Activated CD4-positive, alpha-beta memory T cell treated with anti-CD3 and anti-CD28 coated beads, Interleukin-2, amount 10 ng/mL, durations not matched to agents 7 days and 5 days (primary cell): ENCODE measurements around the gene ANXA3. TPM values are rescaled to one million over a fixed set of nuclear protein-coding genes. Genes with fewer than 3 reads are reported as not detected.

ENCODE experiments used
- CTCF ChIA-PET: fragments of 350-600 bp; sonication (Branson Sonifier 250); formaldehyde crosslinking; loops from one replicate; lab custom pipeline; 2021; ENCODE audit warnings: antibody characterized with exemption, inconsistent platforms; lab: Charles Lee
- POLR2A ChIA-PET: fragments of 350-600 bp; sonication (Branson Sonifier 250); formaldehyde crosslinking; loops from one replicate; lab custom pipeline; 2021; ENCODE audit warnings: antibody characterized with exemption; lab: Charles Lee
- DNase-seq: peaks from one replicate; pipeline ENCODE4 v3.0.0-alpha.2; 2020
- H3K27ac Mint-ChIP-seq: one replicate; pipeline ENCODE4 v1.8.0; 2021; ENCODE audit warnings: mild to moderate bottlenecking, mixed read lengths
- H3K27me3 Mint-ChIP-seq: one replicate; pipeline ENCODE4 v1.8.0; 2021; ENCODE audit warnings: mixed read lengths
- H3K36me3 Mint-ChIP-seq: one replicate; pipeline ENCODE4 v1.8.0; 2021; ENCODE audit warnings: low read depth, mixed read lengths
- H3K4me1 Mint-ChIP-seq: one replicate; pipeline ENCODE4 v1.8.0; 2021; ENCODE audit warnings: mixed read lengths
- H3K4me3 Mint-ChIP-seq: one replicate; pipeline ENCODE4 v1.8.0; 2021; ENCODE audit warnings: mild to moderate bottlenecking, mixed read lengths
- H3K9me3 Mint-ChIP-seq: one replicate; pipeline ENCODE4 v1.8.0; 2021; ENCODE audit warnings: mixed read lengths
- total RNA-seq, 2 experiments: library from RNA; stranded (reverse); gene quantifications; one replicate each; pipeline ENCODE4 v1.2.3, GENCODE V29; 2021

ANXA3 gene
- total RNA-seq, 2 experiments from 2014 or later = 0.38 TPM

DNA sequence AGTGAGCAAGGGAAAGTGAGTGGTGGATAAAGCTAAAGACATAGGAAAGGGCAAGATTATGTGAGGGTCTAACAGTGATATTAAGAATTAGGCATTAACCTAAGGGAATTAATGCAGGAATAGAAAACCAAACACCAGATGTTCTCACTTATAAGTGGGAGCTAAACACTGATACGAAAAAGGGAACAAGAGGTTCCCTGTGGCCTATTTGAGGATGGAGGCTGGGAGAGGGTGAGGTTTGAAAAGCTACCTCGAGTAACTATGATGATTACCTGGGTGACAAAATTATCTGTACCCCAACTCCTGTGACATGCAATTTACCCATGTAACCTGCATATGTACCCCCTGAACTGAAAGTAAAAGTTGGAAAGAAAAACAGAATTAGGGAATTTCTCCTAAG is 79.0 kb downstream of the ANXA3 start:
- no peak for DNase-seq
- ChIA-PET POLR2A (no interaction called here), CTCF (no interaction called here)
- no peaks in the 10 kb centered on the region for H3K36me3 Mint-ChIP-seq
- H3K4me1 Mint-ChIP-seq = peaks cover 8% of the 10 kb centered on the region
- no peak overlapping the region for H3K4me3 Mint-ChIP-seq
- no peaks in the 10 kb centered on the region for H3K9me3 Mint-ChIP-seq
- H3K27me3 Mint-ChIP-seq = peaks cover 19% of the 10 kb centered on the region
- no peak overlapping the region for H3K27ac Mint-ChIP-seq

DNA sequence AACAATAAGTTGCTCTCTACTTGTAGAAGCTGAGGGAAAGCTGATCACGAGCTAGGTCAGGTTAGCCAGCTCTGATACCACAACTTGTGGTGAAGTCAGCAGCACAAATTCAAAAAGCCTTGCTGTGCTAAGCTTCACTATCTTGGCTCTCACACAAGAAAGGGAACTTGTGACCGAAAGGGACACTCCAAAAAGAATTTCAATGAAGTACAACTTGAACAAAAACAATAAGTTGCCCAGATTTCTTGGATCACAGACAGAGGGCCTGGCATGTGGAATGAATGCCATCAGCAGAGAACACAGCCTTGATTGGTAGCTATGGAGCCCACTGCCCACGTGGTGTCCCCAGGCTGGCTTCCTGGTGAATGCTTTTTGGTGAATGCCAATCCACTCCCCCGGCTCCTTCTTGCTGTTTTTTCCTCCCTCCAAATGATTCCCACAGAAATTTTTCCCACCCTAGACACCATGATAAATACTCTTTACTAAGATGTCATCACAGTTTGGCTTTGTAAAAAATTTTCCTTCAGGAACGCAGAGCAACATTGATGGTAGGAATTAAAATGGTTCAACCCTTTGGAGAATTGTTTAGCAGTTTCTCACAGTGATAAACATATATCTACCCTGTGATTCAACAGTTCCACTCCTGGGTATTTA is 82.6 kb downstream of the ANXA3 start:
- H3K4me1 Mint-ChIP-seq = peaks cover 14% of the 10 kb centered on the region
- CTCF ChIA-PET = no interaction called here
- H3K27me3 Mint-ChIP-seq = peaks cover 19% of the 10 kb centered on the region
- POLR2A ChIA-PET = no interaction called here
- H3K4me3 Mint-ChIP-seq = no peak overlapping the region
- no peak overlapping the region for H3K27ac Mint-ChIP-seq
- H3K9me3 Mint-ChIP-seq = no peaks in the 10 kb centered on the region
- H3K36me3 Mint-ChIP-seq = peaks cover 3% of the 10 kb centered on the region
- DNase-seq = no peak

- CTCF ChIA-PET = interaction anchor here (1.6 kb wide), 1 partner anchor 9 kb away, joined by 4 read pairs; no protein-coding TSS in a partner anchor
Measured at GRCh38 chr4:78638337-78639172, 87.0 kb downstream of the ANXA3 start.

GRCh38 chr4:78640714-78641113 is 89.1 kb downstream of the ANXA3 start:
- DNase-seq = no peak
- ChIA-PET CTCF (no interaction called here), POLR2A (no interaction called here)
- no peaks in the 10 kb centered on the region for H3K9me3 Mint-ChIP-seq
- peaks cover 3% of the 10 kb centered on the region for H3K36me3 Mint-ChIP-seq
- no peak overlapping the region for H3K27ac Mint-ChIP-seq
- no peak overlapping the region for H3K4me3 Mint-ChIP-seq
- no peaks in the 10 kb centered on the region for H3K27me3 Mint-ChIP-seq
- H3K4me1 Mint-ChIP-seq = peaks cover 41% of the 10 kb centered on the region

More at GRCh38 chr4:78638337-78639172, 87.0 kb downstream of the ANXA3 start:
- POLR2A ChIA-PET = interaction anchor here (0.6 kb wide), 1 partner anchor 10 kb away, joined by 4 read pairs; no protein-coding TSS in a partner anchor
- Mint-ChIP-seq H3K9me3 (no peaks in the 10 kb centered on the region), H3K27ac (peak overlapping the region; percentile 68), H3K4me1 (peaks cover 39% of the 10 kb centered on the region), H3K36me3 (peaks cover 3% of the 10 kb centered on the region), H3K27me3 (peaks cover 8% of the 10 kb centered on the region), H3K4me3 (peak overlapping the region; percentile 8)
- no peak for DNase-seq

- Mint-ChIP-seq H3K4me3 (no peak overlapping the region), H3K27ac (no peak overlapping the region), H3K36me3 (peaks cover 3% of the 10 kb centered on the region), H3K27me3 (peaks cover 2% of the 10 kb centered on the region), H3K4me1 (peaks cover 38% of the 10 kb centered on the region), H3K9me3 (no peaks in the 10 kb centered on the region)
- DNase-seq = no peak
- CTCF ChIA-PET = interaction anchor here (0.8 to 3.5 kb wide), 3 partner anchors 15 to 221 kb away, joined by 3 to 19 read pairs (median 3); no protein-coding TSS in a partner anchor
- POLR2A ChIA-PET = no interaction called here
Measured at GRCh38 chr4:78642934-78643333, 91.4 kb downstream of the ANXA3 start.

DNA sequence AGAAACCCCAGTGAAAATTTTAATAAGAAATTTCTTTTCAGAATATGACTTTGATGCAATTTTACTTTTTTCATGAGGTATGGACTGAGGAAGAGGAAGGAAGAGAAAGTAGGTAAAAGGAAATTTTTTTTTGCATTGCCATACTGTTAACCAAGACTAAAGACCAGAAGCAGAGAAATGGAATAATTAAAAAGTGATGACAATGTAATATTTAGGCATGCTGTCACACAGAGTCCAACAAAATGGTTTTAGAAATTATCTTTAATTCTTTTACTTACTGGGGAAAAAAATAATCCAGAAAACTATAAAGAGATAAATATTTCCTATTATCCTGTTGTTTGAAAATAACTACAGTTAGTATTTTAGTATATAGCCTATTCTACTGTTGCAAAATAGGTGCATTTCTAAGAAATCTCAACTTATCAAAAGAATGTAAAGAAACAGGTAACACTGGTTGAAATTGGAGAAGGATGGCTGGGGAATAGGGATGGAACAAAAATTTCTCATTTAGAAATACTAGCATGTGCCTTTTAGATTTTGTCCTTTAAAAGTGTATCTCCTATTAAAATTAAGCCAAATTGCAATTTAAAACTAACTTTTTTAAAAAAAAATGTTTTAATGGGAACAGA is 92.6 kb downstream of the ANXA3 start:
- POLR2A ChIA-PET = interaction anchor here (0.6 kb wide), 1 partner anchor 124 kb away, joined by 3 read pairs; no protein-coding TSS in a partner anchor
- Mint-ChIP-seq H3K4me3 (no peak overlapping the region), H3K27me3 (peaks cover 2% of the 10 kb centered on the region), H3K4me1 (peaks cover 27% of the 10 kb centered on the region), H3K9me3 (no peaks in the 10 kb centered on the region), H3K36me3 (no peaks in the 10 kb centered on the region), H3K27ac (no peak overlapping the region)
- DNase-seq = no peak
- CTCF ChIA-PET = interaction anchor here (0.6 to 3.5 kb wide), 9 partner anchors 9 to 258 kb away, joined by 3 to 19 read pairs (median 4); no protein-coding TSS in a partner anchor

DNA sequence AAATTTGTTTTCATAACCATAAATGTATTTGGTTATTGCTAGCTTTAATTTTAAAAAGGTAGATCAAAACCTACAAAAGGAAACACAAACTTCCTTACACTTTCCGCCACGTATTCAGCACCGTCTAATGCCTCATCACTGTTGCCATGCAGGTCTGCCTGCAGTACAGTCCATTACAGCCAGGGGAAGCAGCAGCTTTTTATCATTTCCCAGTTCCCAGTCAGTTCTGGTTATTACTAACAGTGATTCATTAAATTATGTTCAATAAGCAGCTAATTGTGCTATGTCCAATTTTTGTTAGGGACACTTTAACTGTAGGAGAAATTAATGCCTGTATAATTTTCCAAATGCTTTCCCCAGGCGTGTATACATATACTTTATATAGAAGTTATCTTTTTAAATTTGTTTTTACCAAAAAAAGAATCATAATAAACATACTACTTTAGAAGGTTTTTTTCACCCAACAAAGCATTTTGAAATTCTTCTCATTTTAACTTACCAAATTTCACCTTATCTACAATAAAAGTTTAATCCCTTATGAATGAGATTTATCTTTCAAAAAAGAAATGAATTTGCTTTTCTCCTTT is 93.3 kb downstream of the ANXA3 start:
- H3K4me1 Mint-ChIP-seq = peaks cover 22% of the 10 kb centered on the region
- no peak overlapping the region for H3K4me3 Mint-ChIP-seq
- DNase-seq = peak; percentile 57
- ChIA-PET CTCF (interaction anchor here (0.6 to 3.5 kb wide), 10 partner anchors 9 to 259 kb away, joined by 3 to 19 read pairs (median 4); no protein-coding TSS in a partner anchor), POLR2A (interaction anchor here (0.6 kb wide), 1 partner anchor 123 kb away, joined by 3 read pairs; no protein-coding TSS in a partner anchor)
- no peak overlapping the region for H3K27ac Mint-ChIP-seq
- peaks cover 4% of the 10 kb centered on the region for H3K27me3 Mint-ChIP-seq
- H3K9me3 Mint-ChIP-seq = no peaks in the 10 kb centered on the region
- no peaks in the 10 kb centered on the region for H3K36me3 Mint-ChIP-seq

GRCh38 chr4:78645853-78646757 is 94.5 kb downstream of the ANXA3 start:
- POLR2A ChIA-PET = interaction anchor here (1.0 kb wide), 1 partner anchor 12 kb away, joined by 3 read pairs; no protein-coding TSS in a partner anchor
- no peak for DNase-seq
- Mint-ChIP-seq H3K9me3 (no peaks in the 10 kb centered on the region), H3K4me3 (no peak overlapping the region), H3K36me3 (no peaks in the 10 kb centered on the region), H3K27ac (no peak overlapping the region), H3K4me1 (peaks cover 15% of the 10 kb centered on the region), H3K27me3 (peaks cover 13% of the 10 kb centered on the region)
- CTCF ChIA-PET = interaction anchor here (1.6 to 3.5 kb wide), 4 partner anchors 8 to 15 kb away, joined by 4 to 19 read pairs (median 6); no protein-coding TSS in a partner anchor

GRCh38 chr4:78647272-78647671 is 95.7 kb downstream of the ANXA3 start:
- H3K9me3 Mint-ChIP-seq = no peaks in the 10 kb centered on the region
- POLR2A ChIA-PET = no interaction called here
- no peak overlapping the region for H3K4me3 Mint-ChIP-seq
- H3K4me1 Mint-ChIP-seq = peaks cover 10% of the 10 kb centered on the region
- no peaks in the 10 kb centered on the region for H3K36me3 Mint-ChIP-seq
- H3K27ac Mint-ChIP-seq = no peak overlapping the region
- DNase-seq = no peak
- H3K27me3 Mint-ChIP-seq = peaks cover 13% of the 10 kb centered on the region
- CTCF ChIA-PET = interaction anchor here (1.1 to 1.7 kb wide), 3 partner anchors 9 to 216 kb away, joined by 4 to 7 read pairs (median 5); no protein-coding TSS in a partner anchor

GRCh38 chr4:78648640-78649363 is 97.2 kb downstream of the ANXA3 start:
- ChIA-PET POLR2A (no interaction called here), CTCF (no interaction called here)
- Mint-ChIP-seq H3K4me1 (peaks cover 2% of the 10 kb centered on the region), H3K4me3 (no peak overlapping the region), H3K9me3 (no peaks in the 10 kb centered on the region), H3K27me3 (peaks cover 16% of the 10 kb centered on the region), H3K27ac (no peak overlapping the region), H3K36me3 (no peaks in the 10 kb centered on the region)
- DNase-seq = no peak
